Measurements from ENCODE around the gene CNTNAP2. TPM values are rescaled to one million over a fixed set of nuclear protein-coding genes. Genes with fewer than 3 reads are reported as not detected.

CNTNAP2 gene
- total RNA-seq, 4 donors from 2014 or later: not detected

GRCh38 chr7:147296201-147296600 is 1179.6 kb downstream of the CNTNAP2 start:
- Histone ChIP-seq H3K27ac (no peak overlapping the region), H3K4me1 (no peaks in the 10 kb centered on the region), H3K9me3 (no peaks in the 10 kb centered on the region), H3K4me3 (no peak overlapping the region), H3K27me3 (no peaks in the 10 kb centered on the region), H3K36me3 (no peaks in the 10 kb centered on the region)
- TF ChIP-seq POLR2A (IDR thresholded peaks at IDR 0.05) (no peak), CTCF (IDR thresholded peaks at IDR 0.05 in 4 of 5, conservative IDR thresholded peaks at IDR 0.05 in 1 of 5) (no peak)
- DNase-seq: no peak
- no peak for ATAC-seq
- in situ Hi-C loops (cut with MboI; ENCODE audit: low sequenced_read_pairs in 4 of 4): no loop called here
- intact Hi-C loops (cut with DNase I; ENCODE audit: low total_unique reads): no loop called here

GRCh38 chr7:147296986-147297385 is 1180.4 kb downstream of the CNTNAP2 start:
- Histone ChIP-seq H3K27ac (no peak overlapping the region), H3K4me3 (no peak overlapping the region), H3K9me3 (no peaks in the 10 kb centered on the region), H3K36me3 (no peaks in the 10 kb centered on the region), H3K4me1 (no peaks in the 10 kb centered on the region), H3K27me3 (no peaks in the 10 kb centered on the region)
- in situ Hi-C loops (cut with MboI; ENCODE audit: low sequenced_read_pairs in 4 of 4) (no loop called here), intact Hi-C loops (cut with DNase I; ENCODE audit: low total_unique reads) (no loop called here)
- TF ChIP-seq CTCF (IDR thresholded peaks at IDR 0.05 in 4 of 5, conservative IDR thresholded peaks at IDR 0.05 in 1 of 5) (no peak), POLR2A (IDR thresholded peaks at IDR 0.05) (no peak)
- DNase-seq: no peak
- no peak for ATAC-seq

- no peaks in the 10 kb centered on the region for H3K36me3 ChIP-seq
- no peak for TF ChIP-seq POLR2A (IDR thresholded peaks at IDR 0.05)
- no peaks in the 10 kb centered on the region for H3K27me3 ChIP-seq
- DNase-seq: no peak
- no peaks in the 10 kb centered on the region for H3K9me3 ChIP-seq
- no peak overlapping the region for H3K27ac ChIP-seq
- no peaks in the 10 kb centered on the region for H3K4me1 ChIP-seq
- intact Hi-C loops (cut with DNase I; ENCODE audit: low total_unique reads): no loop called here
- no peak overlapping the region for H3K4me3 ChIP-seq
- in situ Hi-C loops (cut with MboI; ENCODE audit: low sequenced_read_pairs in 4 of 4): no loop called here
- ATAC-seq: no peak
Measured at GRCh38 chr7:147298611-147299043, 1182.0 kb downstream of the CNTNAP2 start.

- Histone ChIP-seq H3K27me3 (no peaks in the 10 kb centered on the region), H3K4me1 (no peaks in the 10 kb centered on the region), H3K9me3 (no peaks in the 10 kb centered on the region), H3K4me3 (no peak overlapping the region), H3K36me3 (no peaks in the 10 kb centered on the region), H3K27ac (no peak overlapping the region)
- TF ChIP-seq POLR2A (IDR thresholded peaks at IDR 0.05): no peak
- TF ChIP-seq CTCF (IDR thresholded peaks at IDR 0.05 in 4 of 5, conservative IDR thresholded peaks at IDR 0.05 in 1 of 5): no peak
- intact Hi-C loops (cut with DNase I; ENCODE audit: low total_unique reads): no loop called here
- ATAC-seq (no peak), DNase-seq (no peak)
- in situ Hi-C loops (cut with MboI; ENCODE audit: low sequenced_read_pairs in 4 of 4): no loop called here
Measured at GRCh38 chr7:147300293-147300692, 1183.7 kb downstream of the CNTNAP2 start.

- Histone ChIP-seq H3K4me3 (no peak overlapping the region), H3K4me1 (no peaks in the 10 kb centered on the region), H3K27ac (no peak overlapping the region), H3K36me3 (no peaks in the 10 kb centered on the region), H3K9me3 (no peaks in the 10 kb centered on the region), H3K27me3 (no peaks in the 10 kb centered on the region)
- intact Hi-C loops (cut with DNase I; ENCODE audit: low total_unique reads): no loop called here
- TF ChIP-seq CTCF (IDR thresholded peaks at IDR 0.05 in 4 of 5, conservative IDR thresholded peaks at IDR 0.05 in 1 of 5) (no peak), POLR2A (IDR thresholded peaks at IDR 0.05) (no peak)
- no peak for DNase-seq
- in situ Hi-C loops (cut with MboI; ENCODE audit: low sequenced_read_pairs in 4 of 4): no loop called here
- ATAC-seq: no peak
Measured at GRCh38 chr7:147304376-147304775, 1187.8 kb downstream of the CNTNAP2 start.

All from gastrocnemius medialis (tissue), 4 donors.